Epithelial cell of prostate (primary cell): ENCODE measurements around the gene ZNF652.
A peak's percentile ranks its signal among the peaks of the same experiment; 100 is the strongest.
"Not testable (repeated sequence)": the region's sequence is repeated elsewhere in the genome, so short reads cannot be mapped to it uniquely, and the experiment has no call there.

Source experiments
- DNase-seq: peaks from one replicate; pipeline ENCODE4 v3.0.0-alpha.2; 2011; ENCODE audit warnings: low read depth, low spot score
- H3K27ac ChIP-seq: fragments of 450-650 bp; 2 replicates; pipeline ENCODE4 v1.5.1; 2017; ENCODE audit warnings: mild to moderate bottlenecking

Gene ZNF652

GRCh38 chr17:49361902-49362722, at the start of gene ZNF652:
Gene ZNF652 (minus strand): TSS chr17:49362250. CDS start chr17:49317725, 44,525 bp downstream.
- peak within 1 kb of the TSS; percentile 85 for H3K27ac ChIP-seq
- peak; percentile 64 for DNase-seq

GRCh38 chr17:49409066-49409465, 47.0 kb upstream of the ZNF652 start:
- H3K27ac ChIP-seq: no peak overlapping the region
- DNase-seq: no peak

- DNase-seq: no peak
- no peak overlapping the region for H3K27ac ChIP-seq
Measured at GRCh38 chr17:49407981-49408501, 46.0 kb upstream of the ZNF652 start.

GRCh38 chr17:49407086-49407485, 45.0 kb upstream of the ZNF652 start:
- DNase-seq: no peak
- H3K27ac ChIP-seq: no peak overlapping the region

GRCh38 chr17:49406421-49407061, 44.5 kb upstream of the ZNF652 start:
- DNase-seq: no peak
- H3K27ac ChIP-seq: no peak overlapping the region

- DNase-seq: no peak
- H3K27ac ChIP-seq: no peak overlapping the region
Measured at GRCh38 chr17:49404906-49405305, 42.9 kb upstream of the ZNF652 start.

GRCh38 chr17:49404361-49404760, 42.3 kb upstream of the ZNF652 start:
- DNase-seq: no peak

GRCh38 chr17:49403514-49404289, 41.7 kb upstream of the ZNF652 start:
- no peak for DNase-seq
- no peak overlapping the region for H3K27ac ChIP-seq

More at GRCh38 chr17:49404361-49404760, 42.3 kb upstream of the ZNF652 start:
- no peak overlapping the region for H3K27ac ChIP-seq

- no peak overlapping the region for H3K27ac ChIP-seq
Measured at GRCh38 chr17:49402706-49403105, 40.7 kb upstream of the ZNF652 start.

GRCh38 chr17:49401971-49402611, 40.0 kb upstream of the ZNF652 start:
- no peak overlapping the region for H3K27ac ChIP-seq
- DNase-seq: no peak

More at GRCh38 chr17:49402706-49403105, 40.7 kb upstream of the ZNF652 start:
- DNase-seq: no peak

- no peak for DNase-seq
- H3K27ac ChIP-seq: no peak overlapping the region
Measured at GRCh38 chr17:49399995-49400394, 37.9 kb upstream of the ZNF652 start.

- no peak overlapping the region for H3K27ac ChIP-seq
- no peak for DNase-seq
Measured at GRCh38 chr17:49397586-49397985, 35.5 kb upstream of the ZNF652 start.

GRCh38 chr17:49393491-49394255, 31.6 kb upstream of the ZNF652 start:
- H3K27ac ChIP-seq: no peak overlapping the region
- no peak for DNase-seq

GRCh38 chr17:49390548-49391324, 28.7 kb upstream of the ZNF652 start:
- no peak for DNase-seq
- H3K27ac ChIP-seq: no peak overlapping the region

GRCh38 chr17:49389514-49390347, 27.7 kb upstream of the ZNF652 start:
- not testable (repeated sequence) for DNase-seq, H3K27ac ChIP-seq

- no peak overlapping the region for H3K27ac ChIP-seq
- DNase-seq: no peak
Measured at GRCh38 chr17:49388692-49389513, 26.9 kb upstream of the ZNF652 start.

GRCh38 chr17:49388290-49388640, 26.2 kb upstream of the ZNF652 start:
- H3K27ac ChIP-seq: no peak overlapping the region
- DNase-seq: no peak
